Thymus (tissue), 11 donors: Measurements from ENCODE around the gene TACC2. TPM values are rescaled to one million over a fixed set of nuclear protein-coding genes. Genes with fewer than 3 reads are reported as not detected.

Experiments used
- DNase-seq, 9 donors: peaks; one replicate each; pipeline ENCODE4 v3.0.0-alpha.2; 2013; ENCODE audit warnings: low spot score in 9 of 9, low read depth in 6 of 9, missing footprints in 1 of 9
- H3K27ac ChIP-seq, 2 donors: one replicate each; pipeline ENCODE4 v1.5.1; 2013; ENCODE audit warnings: control low read depth in 1 of 2, low read depth in 1 of 2, low read length in 1 of 2, mild to moderate bottlenecking in 1 of 2, moderate library complexity in 1 of 2
- H3K27me3 ChIP-seq, 2 donors: one replicate each; pipeline ENCODE4 v1.5.1; 2013; ENCODE audit warnings: low read length in 1 of 2; ENCODE audit not compliant: control insufficient read depth in 2 of 2, insufficient read depth in 1 of 2
- H3K36me3 ChIP-seq, 2 donors: one replicate each; pipeline ENCODE4 v1.5.1; 2013; ENCODE audit warnings: low read length in 1 of 2, mild to moderate bottlenecking in 1 of 2, moderate library complexity in 1 of 2; ENCODE audit not compliant: control insufficient read depth in 2 of 2, insufficient read depth in 2 of 2
- H3K4me1 ChIP-seq, 2 donors: one replicate each; pipeline ENCODE4 v1.5.1; 2013; ENCODE audit warnings: low read length in 2 of 2; ENCODE audit not compliant: control insufficient read depth in 2 of 2, insufficient read depth in 2 of 2
- H3K4me3 ChIP-seq, 2 donors: one replicate each; pipeline ENCODE4 v1.5.1; 2013; ENCODE audit warnings: low read length in 2 of 2, control low read depth in 1 of 2, mild to moderate bottlenecking in 1 of 2
- H3K9me3 ChIP-seq, 2 donors: one replicate each; pipeline ENCODE4 v1.5.1; 2013; ENCODE audit warnings: low read length in 1 of 2, mild to moderate bottlenecking in 1 of 2; ENCODE audit not compliant: control insufficient read depth in 2 of 2, insufficient read depth in 1 of 2
- WGBS: extraction: QIAGEN DNeasy Blood & Tissue Kit; methylation state at CpG from one replicate; pipeline ENCODE4 v1.1.7; 2013; 5-methylcytosine and 5-hydroxymethylcytosine counted together
- polyA plus RNA-seq: library from polyadenylated mRNA; stranded (reverse); fragments of 200-250 nt; gene quantifications from one replicate; pipeline ENCODE4 v1.2.3, GENCODE V29; 2013
- total RNA-seq: library from RNA; stranded (reverse); fragments of 120-200 nt; gene quantifications from one replicate; pipeline ENCODE4 v1.2.4, GENCODE V29; 2013
- donor health status: healthy.

The TACC2 gene
- total and polyA plus RNA-seq, 2 donors = 4.6 to 57.3 TPM

- no peak for DNase-seq
- WGBS = 73% methylated on average over 10 of the region's 10 CpGs
- no peaks in the 10 kb centered on the region for H3K9me3 ChIP-seq
- no peak overlapping the region for H3K27ac ChIP-seq
- no peaks in the 10 kb centered on the region for H3K4me1 ChIP-seq
- no peaks in the 10 kb centered on the region for H3K36me3 ChIP-seq
- H3K27me3 ChIP-seq = no peaks in the 10 kb centered on the region
- H3K4me3 ChIP-seq = no peak overlapping the region
Observed at GRCh38 chr10:122139627-122140170, 150.7 kb downstream of the TACC2 start.

GRCh38 chr10:122140461-122140902 is 151.5 kb downstream of the TACC2 start:
- Histone ChIP-seq H3K27me3 (no peaks in the 10 kb centered on the region), H3K27ac (no peak overlapping the region), H3K9me3 (no peaks in the 10 kb centered on the region), H3K36me3 (no peaks in the 10 kb centered on the region), H3K4me1 (no peaks in the 10 kb centered on the region), H3K4me3 (no peak overlapping the region)
- no peak for DNase-seq
- WGBS = 83% methylated on average over 9 of the region's 9 CpGs

- Histone ChIP-seq H3K4me1 (no peaks in the 10 kb centered on the region), H3K27me3 (no peaks in the 10 kb centered on the region), H3K36me3 (no peaks in the 10 kb centered on the region), H3K27ac (no peak overlapping the region), H3K9me3 (no peaks in the 10 kb centered on the region), H3K4me3 (no peak overlapping the region)
- DNase-seq = no peak
- WGBS = 54% methylated on average over 10 of the region's 10 CpGs
Observed at GRCh38 chr10:122140941-122141623, 152.1 kb downstream of the TACC2 start.

- Histone ChIP-seq H3K27ac (peak overlapping the region in 1 of 2 donors; percentile 9), H3K4me3 (no peak overlapping the region), H3K4me1 (no peaks in the 10 kb centered on the region), H3K27me3 (no peaks in the 10 kb centered on the region), H3K9me3 (no peaks in the 10 kb centered on the region), H3K36me3 (no peaks in the 10 kb centered on the region)
- no peak for DNase-seq
- 85% methylated on average over 15 of the region's 15 CpGs for WGBS
Observed at GRCh38 chr10:122141821-122142640, 153.1 kb downstream of the TACC2 start.

- 19% methylated on average over 14 of the region's 14 CpGs for WGBS
- Histone ChIP-seq H3K4me3 (no peak overlapping the region), H3K9me3 (no peaks in the 10 kb centered on the region), H3K4me1 (no peaks in the 10 kb centered on the region), H3K36me3 (no peaks in the 10 kb centered on the region), H3K27ac (no peak overlapping the region), H3K27me3 (no peaks in the 10 kb centered on the region)
- DNase-seq = peak in 3 of 9 donors; percentile 3 to 18 (median 6)
Observed at GRCh38 chr10:122142641-122143237, 153.8 kb downstream of the TACC2 start.

- 84% methylated on average over 14 of the region's 14 CpGs for WGBS
- no peak for DNase-seq
- Histone ChIP-seq H3K4me3 (no peak overlapping the region), H3K4me1 (no peaks in the 10 kb centered on the region), H3K9me3 (no peaks in the 10 kb centered on the region), H3K27me3 (no peaks in the 10 kb centered on the region), H3K27ac (no peak overlapping the region), H3K36me3 (no peaks in the 10 kb centered on the region)
Observed at GRCh38 chr10:122143238-122143841, 154.4 kb downstream of the TACC2 start.

- Histone ChIP-seq H3K4me3 (no peak overlapping the region), H3K4me1 (no peaks in the 10 kb centered on the region), H3K27me3 (no peaks in the 10 kb centered on the region), H3K9me3 (no peaks in the 10 kb centered on the region), H3K36me3 (no peaks in the 10 kb centered on the region), H3K27ac (no peak overlapping the region)
- 94% methylated on average over 2 of the region's 2 CpGs for WGBS
- DNase-seq = no peak
Observed at GRCh38 chr10:122144199-122144598, 155.2 kb downstream of the TACC2 start.

- H3K27ac ChIP-seq = no peak overlapping the region
- DNase-seq = no peak
- 98% methylated on average over 2 of the region's 2 CpGs for WGBS
- no peaks in the 10 kb centered on the region for H3K9me3 ChIP-seq
- H3K4me3 ChIP-seq = no peak overlapping the region
- no peaks in the 10 kb centered on the region for H3K36me3 ChIP-seq
- peaks cover 0 to 6% of the 10 kb centered on the region in 2 donors for H3K4me1 ChIP-seq
- no peaks in the 10 kb centered on the region for H3K27me3 ChIP-seq
Observed at GRCh38 chr10:122145113-122145512, 156.2 kb downstream of the TACC2 start.
